Measurements from ENCODE around the gene CLEC5A. TPM values are rescaled to one million over a fixed set of nuclear protein-coding genes. Genes with fewer than 3 reads are reported as not detected.

Gene CLEC5A
- total RNA-seq, 1 donor from 2014 or later, result 0.41 TPM

GRCh38 chr7:141884539-141885225, 62.1 kb downstream of the CLEC5A start:
- intact Hi-C loops (cut with DNase I), result no loop called here
- DNase-seq (ENCODE audit: missing footprints), result no peak
- ATAC-seq, result no peak

GRCh38 chr7:141880960-141881359, 65.8 kb downstream of the CLEC5A start:
- intact Hi-C loops (cut with DNase I), result no loop called here
- ATAC-seq, result no peak
- DNase-seq (ENCODE audit: missing footprints), result peak; percentile 57

GRCh38 chr7:141877365-141877764, 69.4 kb downstream of the CLEC5A start:
- DNase-seq (ENCODE audit: missing footprints), result no peak
- intact Hi-C loops (cut with DNase I), result no loop called here
- ATAC-seq, result no peak

Other genes with a start within 250 kb of the CLEC5A start
- 9.1 TPM for gene DENND11, start 244.8 kb downstream of the CLEC5A start, total RNA-seq
- not detected for gene WEE2, start 238.6 kb downstream of the CLEC5A start, total RNA-seq
- gene SSBP1, start 208.6 kb downstream of the CLEC5A start, total RNA-seq, result 109 TPM
- gene TAS2R3, start 182.9 kb downstream of the CLEC5A start, total RNA-seq, result 0.43 TPM
- 0.14 TPM for gene TAS2R4, start 170.3 kb downstream of the CLEC5A start, total RNA-seq
- 0.27 TPM for gene TAS2R5, start 156.8 kb downstream of the CLEC5A start, total RNA-seq
- gene PRSS37, start 105.5 kb downstream of the CLEC5A start, total RNA-seq, result not detected
- not detected for gene OR9A4, start 30.6 kb downstream of the CLEC5A start, total RNA-seq
- gene TAS2R38, start 26.8 kb upstream of the CLEC5A start, total RNA-seq, result not detected
- gene MGAM, start 48.9 kb upstream of the CLEC5A start, total RNA-seq, result 0.54 TPM
- gene MGAM2, start 164.7 kb upstream of the CLEC5A start, total RNA-seq, result 0.11 TPM